GM18873 (cell line): Measurements from ENCODE around the gene IL17D.

Source experiments
- ATAC-seq: cut with Tn5 transposase; IDR thresholded peaks from one replicate; pipeline ENCODE4 v1.9.1; 2021; ENCODE audit warnings: mild to moderate bottlenecking, moderate library complexity, moderate number of reproducible peaks; ENCODE audit not compliant: unreplicated experiment, low FRiP score

The IL17D gene

DNA sequence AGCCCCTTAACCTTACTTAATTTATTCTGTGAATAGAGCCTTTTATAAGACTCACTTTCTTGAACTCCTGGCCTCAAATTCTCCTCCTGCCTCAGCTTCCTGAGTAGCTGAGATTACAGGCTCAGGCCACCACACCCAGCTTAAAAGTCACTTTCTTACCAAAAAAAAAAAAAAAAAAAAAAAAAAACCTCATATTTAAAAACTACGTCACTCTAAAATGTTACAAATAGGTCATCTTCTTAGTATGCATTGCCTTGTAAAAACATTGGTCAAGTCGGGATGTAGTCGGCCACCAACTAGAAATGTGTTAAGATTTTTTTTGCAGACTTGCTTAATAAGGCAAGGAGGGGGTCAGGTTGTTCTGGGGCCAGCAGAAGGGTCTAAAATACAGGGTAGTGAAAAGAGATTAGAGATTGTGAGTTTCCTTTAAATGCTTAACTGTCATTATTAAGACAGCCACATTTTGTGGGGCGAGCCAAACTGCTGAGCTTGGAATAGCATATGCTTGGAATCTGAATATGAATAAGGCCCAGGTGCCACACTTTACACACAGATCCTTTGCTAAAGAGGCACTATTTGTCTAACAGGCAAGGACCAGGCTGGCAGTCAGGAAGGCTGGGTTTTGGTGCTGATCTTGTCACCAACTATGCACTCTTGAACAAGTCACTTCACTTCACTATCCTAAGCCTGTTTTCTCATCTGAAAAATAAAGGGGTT lies 16.5 kb upstream of the IL17D start:
- ATAC-seq: no peak

GRCh38 chr13:20689291-20689690 lies 14.2 kb upstream of the IL17D start:
- no peak for ATAC-seq

- ATAC-seq: no peak
Observed at GRCh38 chr13:20691616-20692015, 11.9 kb upstream of the IL17D start.

GRCh38 chr13:20696073-20696472 lies 7.4 kb upstream of the IL17D start:
- ATAC-seq: no peak

DNA sequence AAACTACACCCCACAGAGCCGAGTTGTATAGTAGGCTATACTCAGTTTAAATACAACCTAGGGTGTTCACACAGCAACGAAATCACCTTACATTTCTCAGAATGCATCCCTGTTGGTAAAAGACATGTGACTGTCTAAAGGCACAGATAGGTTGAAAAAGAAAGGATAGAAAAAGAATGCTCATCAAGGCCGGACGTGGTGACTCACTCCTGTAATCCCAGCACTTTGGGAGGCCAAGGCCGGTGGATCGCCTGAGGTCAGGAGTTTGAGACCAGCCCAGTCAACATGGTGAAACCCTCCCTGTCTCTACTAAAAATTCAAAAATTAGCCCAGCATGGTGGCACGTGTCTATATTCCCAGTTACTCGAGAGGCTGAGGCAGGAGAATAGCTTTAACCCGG lies 3.8 kb upstream of the IL17D start:
- ATAC-seq: no peak

- ATAC-seq: no peak
Observed at GRCh38 chr13:20700288-20700687, 3.2 kb upstream of the IL17D start.

- ATAC-seq: no peak
Observed at GRCh38 chr13:20701461-20701860, 2.0 kb upstream of the IL17D start.

DNA sequence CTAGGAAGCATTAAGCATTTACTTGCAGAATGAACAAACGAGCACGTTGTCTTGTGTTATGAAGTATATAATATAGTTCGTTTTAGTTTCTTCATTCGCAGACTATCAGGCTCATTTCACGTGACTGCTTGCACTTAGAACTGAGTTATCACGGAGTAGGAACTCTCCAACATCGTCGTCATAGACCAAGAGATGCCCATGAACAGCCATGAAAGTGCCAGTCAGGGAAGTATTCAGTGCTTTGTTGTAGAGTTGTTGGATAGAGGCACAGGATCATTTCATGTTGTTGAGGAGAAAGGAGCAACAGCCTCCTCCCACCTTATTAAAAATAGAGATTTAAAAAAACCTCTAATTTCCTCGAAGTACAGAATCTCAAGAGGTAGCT lies 977 bp upstream of the IL17D start:
- ATAC-seq: no peak

- peak; percentile 68 for ATAC-seq
Observed at GRCh38 chr13:20703780-20704458, 420 bp downstream of the IL17D start.

GRCh38 chr13:20704459-20705069 lies 1.1 kb downstream of the IL17D start:
- no peak for ATAC-seq

GRCh38 chr13:20706661-20707060 lies 3.2 kb downstream of the IL17D start:
- no peak for ATAC-seq

GRCh38 chr13:20708216-20708615 lies 4.7 kb downstream of the IL17D start:
- no peak for ATAC-seq

DNA sequence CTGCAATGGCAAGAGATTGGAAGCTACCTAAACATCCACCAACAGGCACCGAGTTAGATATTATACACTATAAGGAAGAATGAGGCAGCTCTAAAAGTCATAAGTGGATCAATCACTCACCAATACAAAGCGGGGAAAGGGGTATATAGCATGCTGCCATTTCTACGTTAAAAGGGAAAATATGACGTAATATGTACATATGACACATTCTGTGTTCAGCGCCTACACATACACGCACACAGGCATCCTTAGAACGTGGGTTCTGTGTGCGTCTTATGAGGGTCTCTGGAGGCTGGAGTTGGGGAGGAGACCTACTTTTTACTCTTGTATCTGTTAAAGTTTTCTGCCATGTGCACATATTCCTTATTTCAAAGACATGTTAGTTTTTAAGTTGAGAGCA lies 5.9 kb downstream of the IL17D start:
- ATAC-seq: no peak

DNA sequence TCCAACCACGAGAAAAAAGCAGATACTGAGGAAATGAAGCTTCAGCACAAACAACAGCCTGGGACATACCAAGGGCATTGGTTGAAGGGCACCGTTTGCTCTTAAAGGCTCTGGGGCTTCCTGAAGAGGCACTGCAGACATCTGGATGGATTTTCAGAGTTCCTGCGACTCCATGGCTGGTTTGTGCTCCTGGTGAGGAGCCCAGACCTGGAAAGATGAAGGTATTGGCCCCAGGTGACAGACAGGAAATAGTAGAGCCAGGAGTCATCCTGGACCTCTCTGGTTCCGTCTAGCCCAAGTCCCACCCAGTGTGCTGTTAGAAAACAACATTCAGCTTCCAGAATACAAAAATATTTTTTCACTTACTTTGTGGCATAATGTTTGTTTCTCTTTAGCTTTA lies 6.3 kb downstream of the IL17D start:
- ATAC-seq: no peak

GRCh38 chr13:20711301-20712044 lies 8.0 kb downstream of the IL17D start:
- no peak for ATAC-seq

GRCh38 chr13:20713014-20713376 lies 9.5 kb downstream of the IL17D start:
- no peak for ATAC-seq

- no peak for ATAC-seq
Observed at GRCh38 chr13:20713751-20714150, 10.3 kb downstream of the IL17D start.

- ATAC-seq: no peak
Observed at GRCh38 chr13:20714161-20714560, 10.7 kb downstream of the IL17D start.

- no peak for ATAC-seq
Observed at GRCh38 chr13:20714563-20715329, 11.2 kb downstream of the IL17D start.

DNA sequence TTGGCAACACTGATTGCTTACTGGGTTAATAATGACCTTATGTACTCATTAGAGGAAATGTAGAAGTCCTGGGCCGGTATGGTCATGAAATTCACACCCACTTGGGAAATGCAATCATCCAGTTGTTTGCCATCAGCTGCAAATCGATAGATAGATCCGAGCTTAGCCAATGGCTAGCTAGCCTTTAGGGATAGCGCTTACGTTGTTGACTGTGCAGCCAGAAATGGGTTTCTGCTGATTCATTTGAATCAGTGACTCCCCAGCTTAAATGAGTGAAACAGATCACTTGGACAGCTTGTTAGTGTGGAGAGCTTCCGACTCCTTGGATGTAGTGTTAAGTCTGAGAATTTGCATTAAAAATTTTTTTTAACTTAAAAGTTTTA lies 11.8 kb downstream of the IL17D start:
- no peak for ATAC-seq

- no peak for ATAC-seq
Observed at GRCh38 chr13:20716951-20717350, 13.5 kb downstream of the IL17D start.
